Upper lobe of left lung (tissue), 6 donors: ENCODE data around the gene RRAS2. TPM values are rescaled to one million over a fixed set of nuclear protein-coding genes. Genes with fewer than 3 reads are reported as not detected.
"Not testable (repeated sequence)": the region's sequence is repeated elsewhere in the genome, so short reads cannot be mapped to it uniquely, and the experiment has no call there.

Source experiments
- ATAC-seq, 2 donors: fragments of 200-7000 bp; cut with Tn5 transposase; one replicate each; pipeline ENCODE4 v1.9.1; 2022; ENCODE audit warnings: mild to moderate bottlenecking in 2 of 2, moderate library complexity in 2 of 2; ENCODE audit not compliant: low FRiP score in 2 of 2
- DNase-seq, 2 donors: peaks; one replicate each; pipeline ENCODE4 v3.0.0-alpha.2; 2019 to 2020
- H3K27ac ChIP-seq, 4 donors: fragments of 200-600 bp; sonication (generic); one replicate each; pipeline ENCODE4 v1.5.1; 2016 to 2019
- H3K27me3 ChIP-seq, 4 donors: fragments of 200-600 bp; sonication (generic); one replicate each; pipeline ENCODE4 v1.5.1; 2017 to 2019
- H3K36me3 ChIP-seq, 4 donors: fragments of 200-600 bp; sonication (generic); one replicate each; pipeline ENCODE4 v1.5.1; 2016 to 2019
- H3K4me1 ChIP-seq, 4 donors: fragments of 200-600 bp; sonication (generic); one replicate each; pipeline ENCODE4 v1.5.1; 2018 to 2019
- H3K4me3 ChIP-seq, 4 donors: fragments of 200-600 bp; sonication (generic); one replicate each; pipeline ENCODE4 v1.5.1; 2017 to 2019; ENCODE audit warnings: mild to moderate bottlenecking in 2 of 4, moderate library complexity in 1 of 4
- H3K9me3 ChIP-seq, 4 donors: fragments of 200-600 bp; sonication (generic); one replicate each; pipeline ENCODE4 v1.5.1; 2018 to 2019
- CTCF ChIP-seq, 6 experiments: fragments of 450-650 bp in 4 of 6; fragments of 200-600 bp in 2 of 6; sonication (generic) in 2 of 6; IDR thresholded peaks; one replicate each; pipeline ENCODE4 v1.5.1; 2016 to 2019; ENCODE audit warnings: antibody characterized with exemption in 6 of 6
- EP300 ChIP-seq, 4 donors: sonication (generic); formaldehyde crosslinking; IDR thresholded peaks; one replicate each; pipeline ENCODE4 v1.5.1; 2017; ENCODE audit warnings: antibody characterized with exemption in 4 of 4, control low read depth in 2 of 4
- POLR2A ChIP-seq, 4 donors: fragments of 450-650 bp; IDR thresholded peaks; one replicate each; pipeline ENCODE4 v1.5.1; 2016 to 2017; ENCODE audit warnings: antibody characterized with exemption in 4 of 4, mild to moderate bottlenecking in 2 of 4
- POLR2AphosphoS5 ChIP-seq, 2 donors: sonication (generic); formaldehyde crosslinking; IDR thresholded peaks; one replicate each; pipeline ENCODE4 v1.5.1; 2017; ENCODE audit warnings: antibody characterized with exemption in 2 of 2
- WGBS, 2 donors: methylation state at CpG; one replicate each; pipeline ENCODE4 v1.1.5; 2017 to 2018; 5-methylcytosine and 5-hydroxymethylcytosine counted together
- total RNA-seq, 6 donors: library from RNA; depleted of rRNA in 4 of 6; stranded (reverse); fragments of >200 nt in 4 of 6; gene quantifications; one replicate each; pipeline versions ENCODE4 v1.1.0 to v1.2.1, GENCODE V29; 2016 to 2021
- donor health status: DM: no; HTN: no; CAD: no; lungs with moderate emphysema.
- donor health status: DM: no; HTN: yes; CAD: no; lungs with severe emphysema.

RRAS2 gene
- 10 to 100 TPM; 23.0 to 70.4 (median 40.2) TPM for total RNA-seq

GRCh38 chr11:14358729-14359439 is at the start of gene RRAS2:
Gene RRAS2 (minus strand): TSS chr11:14359183. CDS start chr11:14358870, 313 bp downstream.
- peak in 4 of 6 experiments; percentile 6 to 35 (median 22) for TF ChIP-seq CTCF (IDR thresholded peaks at IDR 0.05)
- peak in 3 of 4 donors; percentile 74 to 83 (median 81) for TF ChIP-seq POLR2A (IDR thresholded peaks at IDR 0.05)
- no peak for TF ChIP-seq EP300 (IDR thresholded peaks at IDR 0.05)
- peak; percentile 64 to 87 for TF ChIP-seq POLR2AphosphoS5 (IDR thresholded peaks at IDR 0.05)
- Histone ChIP-seq H3K27me3 (no peaks in the 10 kb centered on the region), H3K27ac (peak within 1 kb of the TSS; percentile 71 to 95 (median 84)), H3K9me3 (no peaks in the 10 kb centered on the region), H3K36me3 (no peaks in the 10 kb centered on the region), H3K4me3 (peak within 1 kb of the TSS; percentile 78 to 88 (median 82)), H3K4me1 (peaks cover 9 to 21% (median 13%) of the 10 kb centered on the region in 4 donors)
- 1 to 2% methylated on average over 11 to 45 of the region's 78 CpGs for WGBS, 2 donors
- DNase-seq (peak; percentile 71 to 94), ATAC-seq (peak; percentile 87 to 93)

GRCh38 chr11:14408612-14409011 is 49.6 kb upstream of the RRAS2 start:
- Histone ChIP-seq H3K27me3 (no peaks in the 10 kb centered on the region), H3K27ac (no peak overlapping the region), H3K4me1 (no peaks in the 10 kb centered on the region), H3K36me3 (no peaks in the 10 kb centered on the region), H3K9me3 (no peaks in the 10 kb centered on the region), H3K4me3 (no peak overlapping the region)
- WGBS, 2 donors = 85 to 98% methylated on average over 2 of the region's 2 CpGs
- DNase-seq (no peak), ATAC-seq (no peak)
- TF ChIP-seq EP300 (IDR thresholded peaks at IDR 0.05) (no peak), CTCF (IDR thresholded peaks at IDR 0.05) (no peak), POLR2AphosphoS5 (IDR thresholded peaks at IDR 0.05) (no peak), POLR2A (IDR thresholded peaks at IDR 0.05) (no peak)

- not testable (repeated sequence) for H3K9me3 ChIP-seq, H3K27ac ChIP-seq, H3K4me3 ChIP-seq, H3K4me1 ChIP-seq, H3K27me3 ChIP-seq, H3K36me3 ChIP-seq, DNase-seq, ATAC-seq
- WGBS, 2 donors = 96 to 100% methylated on average over 2 of the region's 2 CpGs
Measured at GRCh38 chr11:14406116-14406515, 47.1 kb upstream of the RRAS2 start.

GRCh38 chr11:14403528-14403927 is 44.5 kb upstream of the RRAS2 start:
- not testable (repeated sequence) for H3K4me1 ChIP-seq, ATAC-seq, H3K27ac ChIP-seq, H3K36me3 ChIP-seq, H3K27me3 ChIP-seq, H3K9me3 ChIP-seq, DNase-seq, H3K4me3 ChIP-seq
- 96% methylated on average over 6 of the region's 6 CpGs for WGBS, 2 donors

- no peaks in the 10 kb centered on the region for H3K9me3 ChIP-seq
- H3K4me3 ChIP-seq = no peak overlapping the region
- no peaks in the 10 kb centered on the region for H3K27me3 ChIP-seq
- DNase-seq (no peak), ATAC-seq (no peak)
- no peaks in the 10 kb centered on the region for H3K4me1 ChIP-seq
- H3K36me3 ChIP-seq = no peaks in the 10 kb centered on the region
- WGBS, 2 donors = 73 to 84% methylated on average over 1 of the region's 1 CpG
- H3K27ac ChIP-seq = no peak overlapping the region
- TF ChIP-seq POLR2AphosphoS5 (IDR thresholded peaks at IDR 0.05) (no peak), CTCF (IDR thresholded peaks at IDR 0.05) (no peak), POLR2A (IDR thresholded peaks at IDR 0.05) (no peak)
Measured at GRCh38 chr11:14399087-14399486, 40.1 kb upstream of the RRAS2 start.

- Histone ChIP-seq H3K36me3 (no peaks in the 10 kb centered on the region), H3K4me1 (no peaks in the 10 kb centered on the region), H3K27me3 (no peaks in the 10 kb centered on the region), H3K9me3 (no peaks in the 10 kb centered on the region), H3K27ac (no peak overlapping the region), H3K4me3 (no peak overlapping the region)
- ATAC-seq = no peak
- no peak for DNase-seq
- no peak for TF ChIP-seq EP300 (IDR thresholded peaks at IDR 0.05)
- TF ChIP-seq CTCF (IDR thresholded peaks at IDR 0.05) = no peak
- no peak for TF ChIP-seq POLR2AphosphoS5 (IDR thresholded peaks at IDR 0.05)
- no peak for TF ChIP-seq POLR2A (IDR thresholded peaks at IDR 0.05)
Measured at GRCh38 chr11:14396273-14396672, 37.3 kb upstream of the RRAS2 start.
